Thoracic aorta (tissue), 2 donors: ENCODE data around the gene EIF4G2. TPM values are rescaled to one million over a fixed set of nuclear protein-coding genes. Genes with fewer than 3 reads are reported as not detected.

Experiments used
- ATAC-seq: fragments of 150-250 bp; one replicate; pipeline ENCODE4 v1.8.0; 2017; ENCODE audit warnings: low read depth; ENCODE audit not compliant: insufficient number of reproducible peaks, low FRiP score
- DNase-seq: peaks from one replicate; pipeline ENCODE4 v3.0.0-alpha.2; 2020; ENCODE audit warnings: low spot score
- H3K27ac ChIP-seq, 2 donors: fragments of 200-600 bp; sonication (generic); 1 replicate in 1 of 2; 2 replicates in 1 of 2; pipeline ENCODE4 v1.5.1; 2016; ENCODE audit warnings: mild to moderate bottlenecking in 2 of 2, moderate library complexity in 2 of 2
- H3K27me3 ChIP-seq: fragments of 200-600 bp; sonication (generic); replicated peaks from 2 replicates; pipeline ENCODE4 v1.6.0; 2016; ENCODE audit warnings: mild to moderate bottlenecking; ENCODE audit not compliant: insufficient read depth
- H3K36me3 ChIP-seq: fragments of 200-600 bp; sonication (generic); one replicate; pipeline ENCODE4 v1.5.1; 2016
- H3K4me1 ChIP-seq, 2 donors: fragments of 200-600 bp; sonication (generic); 1 replicate in 1 of 2; 2 replicates in 1 of 2; pipeline versions ENCODE4 v1.5.1 to v1.6.0; 2016; ENCODE audit warnings: low read depth in 2 of 2, mild to moderate bottlenecking in 1 of 2; ENCODE audit not compliant: control insufficient read depth in 1 of 2
- H3K4me3 ChIP-seq: fragments of 200-600 bp; sonication (generic); 2 replicates; pipeline ENCODE4 v1.5.1; 2016; ENCODE audit warnings: mild to moderate bottlenecking
- H3K9me3 ChIP-seq: fragments of 200-600 bp; sonication (generic); 2 replicates; pipeline ENCODE4 v1.5.1; 2016
- CTCF ChIP-seq: fragments of 200-600 bp; sonication (generic); IDR thresholded peaks from one replicate; pipeline ENCODE4 v1.5.1; 2019; ENCODE audit warnings: antibody characterized with exemption
- total RNA-seq, 2 donors: library from RNA; depleted of rRNA; stranded (reverse); fragments of >200 nt; gene quantifications; one replicate each; pipeline versions ENCODE4 v1.1.0 to v1.2.3, GENCODE V29; 2016

Gene EIF4G2
- total RNA-seq, 2 donors from 2014 or later, result 361 to 564 TPM

GRCh38 chr11:10751581-10751940 is 57.2 kb downstream of the EIF4G2 start:
- Histone ChIP-seq H3K36me3 (peaks cover 4% of the 10 kb centered on the region), H3K27me3 (no peaks in the 10 kb centered on the region), H3K27ac (peak overlapping the region; percentile 90 to 92), H3K4me1 (peaks cover 9 to 10% of the 10 kb centered on the region in 2 donors), H3K4me3 (peak overlapping the region; percentile 89), H3K9me3 (no peaks in the 10 kb centered on the region)
- no peak for TF ChIP-seq CTCF
- ATAC-seq, result peak; percentile 13
- DNase-seq, result no peak

GRCh38 chr11:10750838-10751580 is 57.7 kb downstream of the EIF4G2 start, which contains the start of gene CTR9:
Gene CTR9, plus strand, starts transcription at chr11:10751246. Its CDS starts 167 bp downstream, at chr11:10751413.
- peaks cover 3% of the 10 kb centered on the region for H3K36me3 ChIP-seq
- peaks cover 9 to 10% of the 10 kb centered on the region in 2 donors for H3K4me1 ChIP-seq
- DNase-seq (peak; percentile 64), ATAC-seq (peak; percentile 89)
- H3K4me3 ChIP-seq, result peak within 1 kb of the TSS; percentile 89
- no peaks in the 10 kb centered on the region for H3K27me3 ChIP-seq
- no peaks in the 10 kb centered on the region for H3K9me3 ChIP-seq
- peak within 1 kb of the TSS; percentile 90 to 92 for H3K27ac ChIP-seq
- TF ChIP-seq CTCF, result no peak

- no peak for ATAC-seq
- DNase-seq, result no peak
- H3K27me3 ChIP-seq, result no peaks in the 10 kb centered on the region
- peaks cover 9 to 10% of the 10 kb centered on the region in 2 donors for H3K4me1 ChIP-seq
- no peak overlapping the region for H3K4me3 ChIP-seq
- no peaks in the 10 kb centered on the region for H3K36me3 ChIP-seq
- TF ChIP-seq CTCF, result no peak
- no peak overlapping the region for H3K27ac ChIP-seq
- H3K9me3 ChIP-seq, result no peaks in the 10 kb centered on the region
Observed at GRCh38 chr11:10749476-10749875, 59.2 kb downstream of the EIF4G2 start.

- no peaks in the 10 kb centered on the region for H3K27me3 ChIP-seq
- H3K4me1 ChIP-seq, result peaks cover 6 to 8% of the 10 kb centered on the region in 2 donors
- H3K27ac ChIP-seq, result no peak overlapping the region
- H3K4me3 ChIP-seq, result no peak overlapping the region
- ATAC-seq (no peak), DNase-seq (no peak)
- TF ChIP-seq CTCF, result no peak
- H3K36me3 ChIP-seq, result no peaks in the 10 kb centered on the region
- no peaks in the 10 kb centered on the region for H3K9me3 ChIP-seq
Observed at GRCh38 chr11:10747733-10748132, 61.0 kb downstream of the EIF4G2 start.

Other genes with a start within 250 kb of the EIF4G2 start
- 100 to 1,000 TPM in 1 of 2 donors, 10 to 100 TPM in 1; 81.5 to 121 TPM for gene LYVE1, start 240.3 kb downstream of the EIF4G2 start, total RNA-seq
- 100 to 1,000 TPM; 281 to 393 TPM for gene IRAG1, start 115.2 kb downstream of the EIF4G2 start, total RNA-seq
- gene CTR9, start 57.7 kb downstream of the EIF4G2 start, total RNA-seq, result 10 to 100 TPM; 15.0 to 20.1 TPM
- gene ZBED5, start 49.1 kb upstream of the EIF4G2 start, total RNA-seq, result 10 to 100 TPM; 37.4 to 39.7 TPM